H1 (cell line): ENCODE data around the gene LCORL. TPM values are rescaled to one million over a fixed set of nuclear protein-coding genes. Genes with fewer than 3 reads are reported as not detected.

Source experiments
- ASH2L ChIP-seq: fragments of 200-600, 300-600 bp; sonication (generic); IDR thresholded peaks from one replicate; pipeline ENCODE4 v1.7.1; 2017; ENCODE audit warnings: low read length
- CBX5 ChIP-seq: fragments of 300-800, 300-1000 bp; sonication (generic); IDR thresholded peaks from 2 replicates; pipeline ENCODE4 v1.7.1; 2016; ENCODE audit warnings: antibody characterized with exemption, low read length, low read depth
- CTBP2 ChIP-seq: IDR thresholded peaks from 2 replicates; pipeline ENCODE4 v1.7.0; 2011; ENCODE audit warnings: borderline replicate concordance, mild to moderate bottlenecking, moderate library complexity, mixed read lengths, low read length; ENCODE audit not compliant: insufficient read depth, insufficient read length
- RFX5 ChIP-seq: IDR thresholded peaks from 2 replicates; pipeline ENCODE4 v1.6.1; 2011; ENCODE audit warnings: low read depth, low read length, improper control_type of control experiment, borderline replicate concordance
- polyA plus RNA-seq, 7 experiments: library from polyadenylated mRNA; depleted of rRNA in 3 of 7; stranded (reverse) in 5 of 7; unstranded in 2 of 7; fragments of >200 nt in 5 of 7; fragments of 200-250 nt in 2 of 7; gene quantifications; 1 replicate in 5 of 7; 2 replicates in 1 of 7; 4 replicates in 1 of 7; pipeline versions ENCODE4 v1.2.1 to v1.2.3, GENCODE V29; 2011 to 2013; ENCODE audit warnings: missing spikeins in 2 of 7, mixed read lengths in 2 of 7
- total RNA-seq: library from RNA; stranded (reverse); fragmentation: NEBNext Ultra II Directional; extraction: Animal tissue kit (Norgen Biotek cat#: 25700); gene quantifications from 2 replicates; pipeline ENCODE4 v1.2.1, GENCODE V29; 2021

Gene LCORL
- total and polyA plus RNA-seq, 2 of the 8 experiments (the other 6 are each of a cell fraction or from before 2014, with no cell fraction given) = 2.2 to 19.2 TPM

- no peak for TF ChIP-seq CTBP2
- TF ChIP-seq ASH2L = no peak
- no peak for TF ChIP-seq CBX5
- TF ChIP-seq RFX5 = no peak
Observed at GRCh38 chr4:17816142-17816541, 205.4 kb downstream of the LCORL start (continued).
